DND-41 (cell line): ENCODE data around the gene PLPPR1.

ENCODE experiments used
- ATAC-seq: fragments of 200-7000 bp; cut with Tn5 transposase; 3 replicates; pipeline ENCODE4 v1.9.1; 2021; ENCODE audit warnings: low read depth; ENCODE audit not compliant: insufficient read depth
- DNase-seq: peaks from one replicate; pipeline ENCODE4 v3.0.0-alpha.2; 2020
- H2AFZ ChIP-seq: 2 replicates; pipeline ENCODE4 v1.6.0; 2012; ENCODE audit warnings: low read depth, low read length
- H3K27ac ChIP-seq: 2 replicates; pipeline ENCODE4 v1.5.1; 2012; ENCODE audit warnings: low read length, inconsistent platforms
- H3K27me3 ChIP-seq: fragments of 200-600 bp; sonication (generic); 2 replicates; pipeline ENCODE4 v1.6.0; 2012; ENCODE audit warnings: low read length, mild to moderate bottlenecking, inconsistent platforms; ENCODE audit not compliant: insufficient read depth, poor library complexity
- H3K36me3 ChIP-seq: 2 replicates; pipeline ENCODE4 v1.5.1; 2012; ENCODE audit warnings: low read length, inconsistent platforms; ENCODE audit not compliant: insufficient read depth
- H3K4me1 ChIP-seq: 2 replicates; pipeline ENCODE4 v1.5.1; 2012; ENCODE audit warnings: mild to moderate bottlenecking, low read length; ENCODE audit not compliant: insufficient read depth
- H3K4me2 ChIP-seq: 2 replicates; pipeline ENCODE4 v1.6.0; 2012; ENCODE audit warnings: mild to moderate bottlenecking, moderate library complexity, low read length, inconsistent platforms; ENCODE audit not compliant: insufficient read depth
- H3K4me3 ChIP-seq, 2 experiments: fragments of 200-600 bp in 1 of 2; shearing (Covaris generic) in 1 of 2; 2 replicates each; pipeline ENCODE4 v1.5.1; 2012 to 2016; ENCODE audit warnings: inconsistent platforms in 2 of 2, low read length in 2 of 2, mild to moderate bottlenecking in 2 of 2, low read depth in 1 of 2, moderate library complexity in 1 of 2
- H3K79me2 ChIP-seq: 2 replicates; pipeline ENCODE4 v1.6.0; 2012; ENCODE audit warnings: low read length, inconsistent platforms; ENCODE audit not compliant: insufficient read depth
- H3K9ac ChIP-seq: 2 replicates; pipeline ENCODE4 v1.6.0; 2012; ENCODE audit warnings: low read depth, mild to moderate bottlenecking, inconsistent platforms, low read length, moderate library complexity
- H3K9me3 ChIP-seq: 2 replicates; pipeline ENCODE4 v1.5.1; 2012; ENCODE audit warnings: low read length, moderate library complexity, mild to moderate bottlenecking, inconsistent platforms; ENCODE audit not compliant: insufficient read depth, severe bottlenecking
- H4K20me1 ChIP-seq: 2 replicates; pipeline ENCODE4 v1.6.0; 2012; ENCODE audit warnings: low read length; ENCODE audit not compliant: insufficient read depth
- CTCF ChIP-seq: IDR thresholded peaks from 2 replicates; pipeline ENCODE4 v1.5.1; 2012; ENCODE audit warnings: borderline replicate concordance, low read length, moderate library complexity, mild to moderate bottlenecking; ENCODE audit not compliant: poor library complexity, severe bottlenecking; ENCODE audit errors: extremely low read depth
- EZH2 ChIP-seq: IDR thresholded peaks from 3 replicates; pipeline ENCODE4 v1.6.1; 2012; ENCODE audit warnings: borderline replicate concordance, low read depth, mild to moderate bottlenecking, moderate library complexity, low read length, inconsistent platforms; ENCODE audit not compliant: severe bottlenecking

Gene PLPPR1

GRCh38 chr9:101323129-101323528 is 294.6 kb downstream of the PLPPR1 start:
- Histone ChIP-seq H4K20me1 (no peaks in the 10 kb centered on the region), H3K79me2 (no peaks in the 10 kb centered on the region), H3K9ac (no peak overlapping the region), H3K4me2 (no peak overlapping the region), H3K27me3 (no peaks in the 10 kb centered on the region), H2AFZ (no peak overlapping the region), H3K4me1 (no peaks in the 10 kb centered on the region), H3K36me3 (no peaks in the 10 kb centered on the region), H3K4me3 (no peak overlapping the region), H3K9me3 (no peaks in the 10 kb centered on the region), H3K27ac (no peak overlapping the region)
- ATAC-seq (no peak), DNase-seq (no peak)
- no peak for TF ChIP-seq EZH2
- TF ChIP-seq CTCF, result no peak

GRCh38 chr9:101324245-101324804 is 295.8 kb downstream of the PLPPR1 start:
- no peaks in the 10 kb centered on the region for H3K4me1 ChIP-seq
- no peak overlapping the region for H3K27ac ChIP-seq
- no peak overlapping the region for H3K4me3 ChIP-seq
- DNase-seq (no peak), ATAC-seq (no peak)
- H3K36me3 ChIP-seq, result no peaks in the 10 kb centered on the region
- TF ChIP-seq EZH2, result no peak
- no peak for TF ChIP-seq CTCF
- no peaks in the 10 kb centered on the region for H3K27me3 ChIP-seq
- no peaks in the 10 kb centered on the region for H4K20me1 ChIP-seq
- H3K9ac ChIP-seq, result no peak overlapping the region
- no peak overlapping the region for H2AFZ ChIP-seq
- no peaks in the 10 kb centered on the region for H3K9me3 ChIP-seq
- H3K4me2 ChIP-seq, result no peak overlapping the region
- no peaks in the 10 kb centered on the region for H3K79me2 ChIP-seq

GRCh38 chr9:101325053-101325452 is 296.5 kb downstream of the PLPPR1 start:
- H3K9ac ChIP-seq, result no peak overlapping the region
- H3K79me2 ChIP-seq, result no peaks in the 10 kb centered on the region
- no peaks in the 10 kb centered on the region for H3K36me3 ChIP-seq
- no peak overlapping the region for H3K4me2 ChIP-seq
- no peak overlapping the region for H2AFZ ChIP-seq
- DNase-seq, result no peak
- TF ChIP-seq CTCF (no peak), EZH2 (no peak)
- H3K4me1 ChIP-seq, result no peaks in the 10 kb centered on the region
- no peaks in the 10 kb centered on the region for H3K27me3 ChIP-seq
- H3K27ac ChIP-seq, result no peak overlapping the region
- ATAC-seq, result no peak
- no peak overlapping the region for H3K4me3 ChIP-seq
- H3K9me3 ChIP-seq, result no peaks in the 10 kb centered on the region
- no peaks in the 10 kb centered on the region for H4K20me1 ChIP-seq

GRCh38 chr9:101326035-101326434 is 297.5 kb downstream of the PLPPR1 start:
- H3K4me1 ChIP-seq, result no peaks in the 10 kb centered on the region
- no peak overlapping the region for H3K27ac ChIP-seq
- H3K79me2 ChIP-seq, result no peaks in the 10 kb centered on the region
- ATAC-seq (no peak), DNase-seq (no peak)
- no peak overlapping the region for H3K9ac ChIP-seq
- no peak overlapping the region for H2AFZ ChIP-seq
- no peak overlapping the region for H3K4me2 ChIP-seq
- no peaks in the 10 kb centered on the region for H4K20me1 ChIP-seq
- H3K4me3 ChIP-seq, result no peak overlapping the region
- no peaks in the 10 kb centered on the region for H3K27me3 ChIP-seq
- H3K36me3 ChIP-seq, result no peaks in the 10 kb centered on the region
- TF ChIP-seq EZH2 (no peak), CTCF (no peak)
- no peaks in the 10 kb centered on the region for H3K9me3 ChIP-seq
